NAMALWA (cell line): ENCODE data around the gene DHRSX.
"Not testable (repeated sequence)": the region's sequence is repeated elsewhere in the genome, so short reads cannot be mapped to it uniquely, and the experiment has no call there.

Experiments used
- DNase-seq: peaks from one replicate; pipeline ENCODE4 v3.0.0-alpha.2; 2015; ENCODE audit warnings: low spot score

DHRSX gene

DNA sequence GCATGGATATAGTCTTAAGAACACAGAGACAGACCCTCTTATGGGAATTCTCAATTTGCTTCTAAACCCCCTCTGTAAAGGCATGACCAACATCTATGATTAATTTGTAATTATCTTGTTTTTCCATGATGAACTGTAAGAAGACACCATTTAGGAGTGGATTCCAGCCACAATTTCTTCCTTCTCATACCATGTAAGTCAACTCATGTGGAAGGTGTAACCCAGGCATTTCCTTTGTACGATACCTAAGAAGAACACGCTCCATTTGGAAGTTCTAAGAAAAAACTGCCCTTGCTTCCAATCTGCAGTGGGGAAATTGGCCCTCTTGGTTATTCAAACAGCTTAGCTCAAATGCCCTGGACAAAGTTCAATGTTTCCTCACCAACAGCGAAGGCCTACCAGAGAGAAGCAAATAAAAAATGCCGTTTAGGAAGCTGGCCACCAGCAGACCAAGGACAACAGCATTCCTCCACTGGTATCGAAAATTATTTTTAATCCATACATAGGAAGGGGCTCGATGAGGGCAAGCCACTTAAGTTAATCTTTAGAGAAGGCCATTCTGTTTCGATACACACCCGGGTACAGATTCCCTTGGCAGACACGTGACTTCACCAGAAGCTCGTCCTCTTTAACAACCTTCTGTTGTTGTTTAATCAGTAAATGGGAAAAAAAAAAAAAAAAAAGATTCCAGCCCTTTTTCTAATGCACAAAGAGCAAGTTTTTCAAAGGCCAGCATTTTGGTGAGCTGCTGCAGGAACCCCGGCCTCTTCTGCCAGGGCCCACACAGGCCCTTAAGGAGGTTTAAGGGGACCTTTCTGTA is 2.6 kb downstream of the DHRSX start:
- no peak for DNase-seq

DNA sequence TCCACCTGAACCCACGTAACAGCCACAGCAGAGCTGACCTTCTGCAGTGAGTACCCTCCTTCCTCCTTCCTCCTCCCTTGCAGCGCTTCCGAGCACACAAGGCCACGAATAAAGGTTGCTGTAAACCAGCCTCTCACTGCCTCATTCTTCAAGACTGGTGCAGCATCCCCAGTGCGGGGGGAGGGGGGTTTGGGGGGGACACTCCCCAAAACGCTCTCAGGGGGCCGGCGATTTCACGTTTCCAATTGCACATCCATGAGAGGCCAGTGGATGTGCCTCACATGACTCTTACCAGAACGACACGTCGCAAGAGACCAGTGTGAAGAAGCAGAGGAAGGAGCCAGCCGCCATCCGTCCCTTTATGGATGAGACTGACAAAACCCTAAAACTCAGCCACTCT is 5.2 kb downstream of the DHRSX start:
- no peak for DNase-seq

DNA sequence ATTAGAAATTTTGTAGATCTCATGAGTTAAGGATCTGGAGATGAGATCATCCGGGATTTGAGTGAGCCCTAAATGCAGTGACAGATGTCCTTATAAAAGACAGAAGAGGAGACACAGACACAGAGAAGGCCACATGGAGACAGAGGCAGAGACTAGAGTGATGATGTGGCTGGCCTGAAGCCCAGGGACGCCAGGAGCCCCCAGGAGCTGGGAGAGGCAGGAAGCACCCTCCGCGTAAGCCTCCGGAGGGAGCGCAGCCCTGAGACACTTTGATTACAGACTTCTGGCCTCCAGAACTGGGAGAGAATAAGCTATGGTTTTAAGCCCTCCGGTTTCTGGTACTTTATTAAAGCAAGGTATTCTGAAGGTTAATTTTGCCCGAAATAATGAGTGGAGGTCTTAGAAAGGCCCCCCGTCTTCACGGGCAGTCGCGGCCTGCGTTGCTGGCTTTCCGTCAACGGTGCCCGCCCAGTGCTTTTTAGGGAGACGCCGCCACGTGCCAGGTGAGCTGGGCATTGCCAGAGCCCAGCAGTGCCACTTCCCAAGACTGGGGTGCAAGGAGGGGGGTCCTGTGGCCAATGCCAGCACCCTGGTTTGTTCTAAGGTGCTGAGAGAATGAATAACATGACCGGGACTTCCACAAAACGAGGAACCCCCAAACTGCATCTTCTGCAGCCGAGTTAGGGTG is 8.1 kb downstream of the DHRSX start:
- DNase-seq, result no peak

DNA sequence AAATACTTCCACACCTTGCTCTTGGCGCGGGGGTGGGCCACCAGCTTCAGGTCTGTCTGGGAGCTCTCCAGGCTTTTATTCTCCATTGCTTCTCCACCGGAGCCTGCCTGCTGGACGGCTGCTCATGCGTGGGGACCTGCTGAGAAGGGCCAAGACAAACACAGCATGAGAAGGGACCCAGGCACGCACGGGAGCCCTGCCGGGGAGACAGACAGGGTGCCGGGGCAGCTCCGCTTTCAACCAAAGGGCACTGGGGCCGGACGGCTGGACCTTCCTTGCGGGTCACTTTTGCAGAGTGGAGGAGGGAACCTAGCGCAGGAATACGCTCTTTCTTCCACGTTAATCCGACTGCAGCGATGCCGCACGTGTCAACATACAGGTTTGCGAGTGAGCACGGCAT is 10.1 kb downstream of the DHRSX start:
- DNase-seq, result no peak

DNA sequence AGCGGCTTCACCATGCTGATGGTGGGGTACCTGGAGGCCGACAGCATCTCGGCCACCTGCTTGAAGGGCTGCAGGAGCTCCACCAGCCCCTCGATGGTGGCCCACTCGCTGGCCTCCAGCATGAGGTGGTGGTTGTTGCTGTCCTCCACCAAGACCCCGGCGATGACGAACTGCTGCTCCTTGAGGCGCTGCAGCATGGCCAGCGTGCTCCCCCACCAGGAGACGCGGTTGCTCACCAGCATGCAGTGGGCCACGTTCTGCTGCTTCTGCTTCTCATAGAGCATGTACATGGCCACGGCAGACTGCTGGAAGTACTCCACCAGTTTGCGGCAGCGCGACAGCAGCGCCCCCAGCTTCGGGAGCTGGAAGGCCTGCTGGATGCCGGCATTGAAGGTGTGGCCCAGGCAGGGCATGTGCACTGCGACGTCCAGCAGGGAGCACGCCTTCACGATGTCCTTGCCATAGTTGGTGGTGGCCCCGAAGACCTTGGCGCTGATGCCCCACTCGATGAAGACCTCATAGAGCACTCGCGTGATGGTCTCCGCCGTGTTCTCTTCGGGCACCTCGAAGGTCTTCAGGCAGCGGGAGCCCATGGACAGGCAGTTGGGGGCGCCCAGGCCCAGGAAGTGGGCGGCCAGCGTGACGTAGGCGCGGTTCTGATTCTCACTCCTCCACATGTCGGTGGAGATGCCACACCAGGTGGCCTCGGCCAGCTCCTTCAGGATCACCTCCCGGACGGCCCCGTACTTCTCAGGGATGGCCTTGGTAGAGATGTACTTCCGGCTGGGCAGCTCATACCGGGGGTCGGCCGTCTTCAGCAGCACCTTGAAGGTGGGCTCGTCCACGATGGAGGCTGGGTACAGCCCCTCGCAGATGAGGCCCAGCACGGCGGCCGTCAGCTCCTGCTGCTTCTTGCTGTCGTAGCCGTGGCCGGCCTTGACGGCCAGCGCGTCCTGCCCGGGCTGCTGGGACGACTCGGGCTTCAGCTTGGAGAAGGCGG is 11.0 kb downstream of the DHRSX start:
- DNase-seq, result no peak

DNA sequence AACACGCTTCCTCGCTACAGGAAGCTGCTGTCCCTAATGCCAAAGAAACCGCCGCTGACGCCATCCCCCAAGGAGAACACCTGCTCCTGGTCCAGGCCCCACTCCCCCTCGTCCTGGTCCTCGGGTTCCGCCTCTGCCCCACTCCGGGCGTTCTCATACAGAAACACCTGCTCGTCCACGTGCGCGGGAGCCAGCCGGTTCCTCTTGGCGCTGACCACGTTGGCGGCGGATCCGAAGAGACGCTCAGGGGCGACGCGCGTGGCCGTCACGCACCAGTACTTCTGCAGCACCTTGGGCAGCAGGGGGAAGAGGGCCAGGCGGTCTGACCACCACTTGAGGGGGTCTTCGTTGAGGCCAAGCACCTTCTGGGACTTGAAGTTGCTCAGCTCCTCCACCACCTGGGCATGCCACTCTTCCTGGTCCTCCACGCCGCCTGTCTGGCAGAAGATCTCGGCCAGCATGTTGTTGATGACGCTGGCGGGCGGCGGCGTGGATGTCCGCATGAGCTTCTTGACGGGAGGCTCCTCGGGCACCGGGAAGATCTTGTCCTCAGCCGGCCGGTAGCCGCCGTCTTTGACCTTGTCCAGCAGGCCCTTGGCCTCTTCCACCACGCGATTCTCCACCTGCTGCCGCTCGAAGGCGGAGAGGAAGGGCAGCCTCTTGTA is 12.0 kb downstream of the DHRSX start:
- no peak for DNase-seq

DNA sequence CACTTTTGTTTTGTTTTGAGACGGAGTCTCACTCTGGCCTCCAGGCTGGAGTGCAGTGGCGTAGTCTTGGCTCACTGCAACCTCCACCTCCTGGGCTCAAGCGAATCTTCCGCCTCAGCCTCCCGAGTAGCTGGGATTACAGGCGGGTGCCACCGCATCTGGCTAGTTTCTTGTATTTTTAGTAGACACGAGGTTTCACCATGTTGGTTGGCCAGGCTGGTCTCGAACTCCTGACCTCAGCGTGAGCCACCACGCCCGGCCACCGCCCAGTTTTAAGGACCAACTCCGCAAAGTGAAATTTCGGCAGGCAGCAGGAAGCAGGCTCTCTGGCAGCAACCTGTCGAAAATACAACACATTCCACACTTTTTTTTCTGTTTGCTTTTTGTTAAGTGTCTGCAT is 13.4 kb downstream of the DHRSX start:
- no peak for DNase-seq

DNA sequence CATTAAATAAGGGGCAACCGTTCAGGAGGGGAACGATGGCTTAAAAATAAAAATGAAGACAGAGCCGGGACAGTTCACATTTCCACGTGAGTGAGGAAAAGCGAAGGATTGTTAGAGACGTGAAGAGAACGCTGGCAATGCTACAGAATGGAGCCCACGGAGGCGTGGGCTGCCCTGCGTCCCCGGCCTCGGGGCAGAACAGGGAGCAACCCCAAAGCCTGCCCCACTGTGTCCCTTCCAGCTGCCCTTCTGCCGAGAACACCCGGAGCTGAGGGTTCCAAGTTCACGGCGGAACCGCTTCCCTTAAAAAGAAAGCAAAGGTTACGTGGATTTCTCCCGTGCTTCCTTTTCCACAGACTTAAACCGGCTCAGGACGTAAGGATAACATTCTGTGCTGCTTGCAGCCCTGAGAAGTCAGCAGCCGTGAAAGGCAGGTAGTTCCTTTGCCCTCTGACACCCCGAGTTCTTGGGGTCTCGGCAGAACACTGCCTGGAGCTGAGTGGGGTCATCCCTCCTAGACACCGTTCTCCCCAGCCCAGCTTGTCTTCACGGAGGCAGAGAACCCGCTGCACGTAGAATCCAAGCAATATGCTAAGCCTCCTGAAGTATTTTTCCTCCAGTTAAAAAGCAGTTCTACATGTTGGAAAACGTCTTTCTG is 14.2 kb downstream of the DHRSX start:
- DNase-seq, result no peak

DNA sequence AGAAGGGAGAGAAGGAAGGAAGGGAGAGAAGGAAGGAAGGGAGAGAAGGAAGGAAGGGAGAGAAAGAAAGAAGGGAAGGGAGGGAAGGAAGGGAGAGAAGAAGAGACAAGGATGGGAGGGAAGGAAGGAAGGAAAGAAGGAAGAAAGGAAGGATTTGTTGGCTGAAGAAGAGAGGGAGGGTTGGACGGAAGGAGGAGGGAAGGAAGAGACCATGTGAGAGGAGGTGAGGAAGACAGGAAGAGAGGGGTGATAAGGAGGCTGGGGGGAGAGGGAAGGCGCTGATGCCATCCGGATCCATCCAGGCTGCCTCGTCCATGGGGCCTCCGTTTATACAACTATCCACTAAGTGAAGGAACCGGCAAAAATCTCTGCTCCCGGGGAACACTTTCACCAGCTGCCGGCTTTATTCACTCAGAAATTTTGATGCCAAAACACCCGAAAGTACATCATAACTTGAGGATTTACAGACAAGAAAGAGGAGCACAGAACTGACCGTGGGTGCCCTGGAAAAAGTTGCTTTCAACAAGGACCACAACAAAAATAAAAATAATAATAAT is 14.9 kb downstream of the DHRSX start:
- no peak for DNase-seq

DNA sequence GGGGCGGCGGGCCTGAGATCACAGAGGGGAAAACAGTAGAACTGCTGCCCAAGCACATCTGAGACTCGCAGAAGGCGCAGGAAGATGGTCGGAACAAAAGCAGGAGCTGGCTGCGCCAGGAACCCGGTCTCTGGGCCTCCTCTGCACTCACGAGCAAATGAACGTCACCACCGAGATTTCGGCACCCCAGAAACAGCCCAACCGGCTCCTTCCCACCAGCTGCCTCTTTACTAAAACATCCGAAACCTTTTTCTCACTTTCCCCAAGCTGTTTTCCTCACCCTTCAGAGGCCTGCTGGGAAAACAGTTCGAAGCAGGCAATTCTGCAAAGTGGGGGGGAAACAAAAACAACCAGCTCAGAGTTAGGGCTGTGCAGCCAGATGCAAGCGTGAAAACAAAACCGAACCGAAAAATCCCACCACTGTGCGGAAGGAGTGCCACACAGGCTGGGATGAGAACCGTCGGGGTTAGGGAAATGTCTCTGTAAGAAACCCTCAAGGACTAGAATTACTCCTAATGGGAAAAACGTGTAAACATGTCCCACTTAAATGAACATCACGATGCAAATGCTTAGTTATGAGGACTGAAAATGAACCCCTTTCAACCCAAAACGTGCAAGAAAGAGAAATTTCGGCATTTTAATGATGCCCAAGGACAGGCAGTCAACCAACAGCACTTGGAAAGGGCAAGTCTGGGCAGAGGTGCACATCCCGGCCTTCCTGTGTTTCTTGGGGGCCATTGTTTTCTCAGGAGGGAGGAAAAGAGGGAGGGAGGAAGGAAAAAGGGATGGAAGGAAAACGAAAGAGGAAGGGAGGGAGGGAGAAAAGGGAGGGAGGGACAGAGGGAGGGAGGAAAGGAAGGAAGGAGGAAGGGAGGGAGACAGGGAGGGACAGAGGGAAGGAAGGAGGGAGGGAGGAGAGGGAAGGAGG is 15.8 kb downstream of the DHRSX start:
- DNase-seq, result no peak

DNA sequence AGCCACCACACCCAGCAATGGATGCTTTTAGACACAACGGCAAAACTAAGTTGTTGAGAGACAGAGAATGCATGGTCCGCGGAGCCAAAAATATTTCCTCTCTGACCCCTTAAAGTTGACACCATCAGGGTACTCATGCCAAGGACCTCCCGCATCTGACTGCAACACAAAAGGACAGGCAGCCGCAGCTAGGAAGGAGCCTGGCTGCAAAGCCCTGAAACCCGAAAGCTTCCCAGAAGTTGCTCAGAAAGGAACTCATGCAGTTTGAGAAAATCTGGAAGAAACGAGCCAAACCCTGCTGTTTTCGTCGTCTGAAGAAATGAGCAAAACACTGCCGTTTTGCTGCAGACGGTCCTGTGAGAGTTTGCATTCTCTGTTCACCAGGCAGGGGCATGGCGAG is 16.5 kb downstream of the DHRSX start:
- DNase-seq, result no peak

DNA sequence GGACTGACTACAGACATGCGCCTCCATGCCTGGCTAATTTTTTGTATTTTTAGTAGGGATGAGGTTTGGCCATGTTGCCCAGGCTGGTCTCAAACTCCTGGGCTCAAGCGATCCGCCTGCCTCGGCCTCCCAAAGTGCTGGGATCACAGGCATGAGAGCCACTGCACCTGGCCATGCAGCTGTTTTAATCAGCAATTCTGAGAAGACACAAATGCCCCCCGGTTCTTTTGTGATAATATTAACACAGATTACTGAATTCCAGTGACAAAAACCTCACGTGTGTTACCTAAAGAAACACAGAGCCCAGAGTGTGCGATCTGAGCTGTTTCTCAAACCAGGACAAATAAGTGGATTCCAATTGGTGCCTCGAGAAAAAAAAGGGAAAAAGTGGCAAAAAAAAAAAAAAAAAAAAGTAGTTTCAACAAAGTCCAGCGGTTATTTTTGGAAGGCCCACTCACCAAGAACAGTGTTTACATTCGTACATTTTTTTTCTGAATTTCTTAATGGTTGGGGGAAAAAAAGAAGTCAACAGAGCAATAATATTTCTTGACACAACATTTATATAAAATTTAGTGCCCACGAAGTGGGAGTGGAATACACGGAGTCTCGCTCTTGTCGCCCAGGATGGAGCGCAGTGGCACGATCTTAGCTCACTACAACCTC is 17.2 kb downstream of the DHRSX start:
- DNase-seq, result no peak

DNA sequence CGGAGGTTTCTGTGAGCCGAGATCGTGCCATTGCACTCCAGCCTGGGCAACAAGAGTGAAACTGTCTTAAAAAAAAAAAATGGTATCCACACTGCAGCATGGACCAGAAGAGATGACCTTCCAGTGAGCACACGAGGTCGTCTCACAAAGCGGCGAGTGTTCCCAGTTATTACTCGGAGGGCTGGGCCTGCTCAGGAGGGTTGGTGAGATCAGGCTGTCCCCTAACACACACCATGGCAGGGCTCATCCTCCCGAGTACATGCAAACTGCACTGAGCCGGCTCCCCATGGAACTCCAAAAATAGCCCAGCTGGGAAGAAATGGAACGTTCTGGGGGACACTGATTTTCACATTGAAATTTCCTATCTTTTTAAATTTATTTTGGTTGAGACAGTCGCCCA is 19.2 kb downstream of the DHRSX start:
- DNase-seq, result not testable (repeated sequence)

DNA sequence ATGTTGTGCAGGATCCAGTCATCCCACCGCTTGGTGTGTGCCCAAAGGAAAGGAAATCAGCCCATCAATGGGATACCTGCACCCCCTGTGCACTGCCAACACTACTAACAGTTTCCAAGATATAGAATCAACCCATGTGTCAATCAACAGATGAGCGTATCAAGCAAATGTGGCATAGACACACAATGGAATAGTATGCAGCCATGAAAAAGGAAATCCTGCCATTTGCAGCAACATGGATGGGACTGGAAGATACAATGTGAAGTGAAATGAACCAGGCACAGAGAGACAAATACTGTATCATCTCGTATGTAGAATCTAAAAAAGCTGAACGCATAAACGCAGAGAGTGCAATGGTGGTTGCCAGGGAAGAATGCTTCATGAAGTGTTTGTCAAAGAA is 20.8 kb downstream of the DHRSX start:
- not testable (repeated sequence) for DNase-seq

DNA sequence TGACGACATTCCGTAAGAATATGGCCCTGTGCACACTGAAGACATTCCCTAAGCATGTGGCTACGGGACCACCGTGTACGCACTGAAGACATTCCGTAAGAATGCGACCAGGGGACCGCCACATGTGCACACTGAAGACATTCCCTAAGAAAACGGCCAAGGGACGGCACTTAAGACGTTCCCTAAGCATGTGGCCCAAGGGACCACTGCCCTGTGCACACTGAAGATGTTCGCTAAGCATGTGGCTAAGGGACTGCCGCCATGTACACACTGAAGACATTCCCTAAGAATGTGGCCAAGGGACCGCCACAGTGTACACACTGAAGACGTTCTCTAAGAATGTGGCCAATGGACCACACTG is 21.4 kb downstream of the DHRSX start:
- no peak for DNase-seq

DNA sequence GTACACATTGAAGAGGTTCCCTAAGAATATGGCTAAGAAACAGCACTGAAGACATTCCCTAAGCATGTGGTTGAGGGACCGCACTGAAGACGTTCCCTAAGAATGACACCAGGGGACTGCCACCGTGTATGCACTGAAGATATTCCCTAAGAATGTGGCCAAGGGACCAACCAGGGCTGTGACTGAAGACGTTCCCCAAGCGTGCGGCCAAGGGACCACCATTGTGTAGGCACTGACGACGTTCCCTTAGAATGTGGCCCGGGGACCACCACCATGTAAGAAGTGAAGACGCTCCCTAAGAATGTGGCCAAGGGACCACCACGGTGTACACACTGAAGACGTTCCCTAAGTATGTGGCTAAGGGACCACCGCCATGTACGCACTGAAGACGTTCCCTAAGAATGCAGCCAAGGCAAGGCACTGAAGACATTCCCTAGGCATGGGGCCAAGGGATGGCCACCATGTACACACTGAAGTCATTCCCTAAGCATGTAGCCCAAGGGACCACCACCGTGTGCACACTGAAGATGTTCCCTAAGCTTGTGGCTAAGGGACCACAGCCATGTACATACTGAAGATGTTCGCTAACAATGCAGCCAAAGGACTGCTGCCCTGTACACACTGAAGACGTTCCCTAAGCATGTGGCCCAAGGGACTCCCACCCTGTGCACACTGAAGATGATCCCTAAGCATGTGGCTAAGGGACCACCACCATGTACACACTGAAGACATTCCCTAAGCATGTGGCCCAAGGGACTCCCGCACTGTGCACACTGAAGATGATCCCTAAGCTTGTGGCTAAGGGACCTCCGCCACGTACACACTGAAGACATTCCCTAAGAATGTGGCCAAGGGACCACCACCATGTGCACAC is 22.0 kb downstream of the DHRSX start:
- no peak for DNase-seq

DNA sequence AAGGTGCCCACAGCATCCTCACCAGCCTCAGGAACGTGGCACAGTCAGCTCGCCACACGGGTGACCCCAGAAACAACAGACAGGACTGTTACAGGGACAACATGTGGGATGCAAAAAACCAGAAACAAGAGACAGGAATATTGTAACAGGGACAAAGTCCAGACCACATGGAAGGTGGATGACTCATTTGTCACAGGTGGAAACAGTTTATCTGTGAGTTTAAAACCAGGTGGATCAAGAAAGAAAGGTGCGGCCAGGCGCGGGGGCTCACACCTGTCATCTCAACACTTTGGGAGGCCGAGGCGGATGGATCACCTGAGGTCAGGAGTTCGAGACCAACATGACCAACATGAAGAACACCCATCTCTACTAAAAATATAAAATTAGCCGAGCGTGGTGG is 23.5 kb downstream of the DHRSX start:
- not testable (repeated sequence) for DNase-seq

DNA sequence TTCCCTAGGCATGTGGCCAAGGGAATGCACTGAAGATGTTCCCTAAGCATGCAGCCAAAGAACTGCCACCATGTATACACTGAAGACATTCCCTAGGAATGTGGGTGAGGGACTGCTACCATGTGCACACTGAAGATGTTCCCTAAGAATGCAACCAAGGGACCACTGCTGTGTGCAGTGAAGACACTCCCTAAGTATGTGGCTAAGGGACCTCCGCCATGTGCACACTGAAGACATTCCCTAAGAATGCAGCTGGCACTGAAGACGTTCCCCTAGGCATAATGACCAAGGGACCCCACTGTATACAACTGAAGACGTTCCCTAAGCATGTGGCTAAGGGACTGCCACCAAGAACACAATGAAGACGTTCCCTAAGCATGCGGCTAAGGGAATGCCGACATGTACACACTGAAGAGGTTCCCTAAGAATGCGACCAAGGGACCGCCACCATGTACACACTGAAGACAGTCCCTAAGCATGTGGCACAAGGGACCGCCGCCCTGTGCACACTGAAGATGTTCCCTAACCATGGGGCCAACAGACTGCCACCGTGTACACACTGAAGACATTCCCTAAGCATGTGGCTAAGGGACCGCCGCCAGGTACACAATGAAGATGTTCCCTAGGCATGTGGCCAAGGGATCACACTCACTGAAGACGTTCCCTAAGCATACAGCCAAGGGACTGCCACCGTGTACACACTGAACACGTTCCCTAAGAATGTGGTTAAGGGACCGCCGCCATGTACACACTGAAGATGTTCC is 25.6 kb downstream of the DHRSX start:
- no peak for DNase-seq
